ENCODE results near the gene RASA2. TPM values are rescaled to one million over a fixed set of nuclear protein-coding genes. Genes with fewer than 3 reads are reported as not detected.

RASA2 gene
- total and polyA plus RNA-seq, 2 of the 8 experiments (the other 6 are each of a cell fraction or from before 2014, with no cell fraction given): 3.5 to 15.9 TPM

DNA sequence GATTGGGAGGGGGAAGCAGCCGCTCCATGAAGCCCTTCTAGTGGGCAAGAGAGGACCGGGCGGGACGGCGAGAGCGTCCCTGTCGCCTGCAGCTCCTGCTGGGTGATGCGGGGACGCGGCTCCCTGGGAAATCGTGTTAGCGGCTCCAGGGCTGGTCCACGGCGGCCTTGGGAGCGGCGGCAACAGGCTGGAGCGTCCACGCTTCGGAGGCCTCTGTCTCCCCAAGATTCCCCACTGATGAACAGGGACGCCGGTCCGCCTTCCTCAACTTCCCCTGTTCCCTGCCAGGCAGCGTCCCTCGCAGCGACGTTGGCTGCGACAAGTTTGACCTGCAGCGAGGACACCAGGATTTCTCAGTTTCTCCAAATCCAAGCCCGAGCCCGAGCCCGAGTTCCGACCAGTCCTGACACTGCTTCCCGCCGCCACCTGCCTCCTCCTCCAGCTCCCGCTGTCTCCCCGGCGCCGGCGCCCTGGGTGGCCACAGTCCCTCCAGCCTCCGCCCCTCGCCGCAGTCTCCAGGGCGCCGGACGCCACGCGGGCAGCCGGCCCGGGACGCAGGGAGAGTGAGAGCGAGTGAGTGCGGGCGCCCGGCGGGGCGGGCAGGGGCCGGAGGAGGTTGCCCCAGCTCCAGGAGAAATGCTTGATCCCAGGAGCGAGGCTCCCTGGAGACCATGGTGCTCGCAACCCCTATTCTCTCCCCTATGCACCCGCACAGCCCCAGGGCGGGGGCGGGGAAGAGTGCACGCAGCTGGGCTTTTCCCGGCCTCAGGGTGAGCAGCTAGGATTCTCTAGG is 173.2 kb downstream of the RASA2 start (continued):
- TF ChIP-seq SIN3A (conservative IDR thresholded peaks at IDR 0.05 in 1 of 2, IDR thresholded peaks at IDR 0.05 in 1 of 2; ENCODE audit: low read depth in 1 of 2, low read length in 2 of 2) (no peak), SAP30 (IDR thresholded peaks at IDR 0.05; ENCODE audit: insufficient read depth, insufficient replicate concordance, low read length) (no peak), ASH2L (IDR thresholded peaks at IDR 0.05; ENCODE audit: low read length) (peak; percentile 65), GABPA (IDR thresholded peaks at IDR 0.05; ENCODE audit: borderline replicate concordance, insufficient read depth, low read length) (no peak), POLR2A (IDR thresholded peaks at IDR 0.05; ENCODE audit: control extremely low read depth in 1 of 2, low read depth in 2 of 2, low read length in 2 of 2) (no peak), KDM5A (IDR thresholded peaks at IDR 0.05; ENCODE audit: low read length) (no peak), SP4 (IDR thresholded peaks at IDR 0.05; ENCODE audit: low read length) (no peak), ZNF274 (IDR thresholded peaks at IDR 0.05; ENCODE audit: borderline replicate concordance, extremely low read depth, low read length) (no peak), CBX5 (IDR thresholded peaks at IDR 0.05; ENCODE audit: low read depth, low read length) (no peak)

Data from H1 (cell line).